MM.1S (cell line): ENCODE measurements around the gene CAPZA2.

Experiments
- EZH2 ChIP-seq: fragments of 300-600 bp; sonication (generic); optimal IDR thresholded peaks from 2 replicates; pipeline ENCODE3; 2017; ENCODE audit warnings: low read depth, mild to moderate bottlenecking, antibody characterized with exemption, low read length, mixed read lengths
- EZH2phosphoT487 ChIP-seq: fragments of 300-600 bp; sonication (generic); IDR thresholded peaks from 2 replicates; pipeline ENCODE4 v1.6.1; 2018; ENCODE audit warnings: antibody characterized with exemption, low read length
- TF ChIP-seq, protein P1 (sequence below): fragments of 300-600 bp; sonication (generic); IDR thresholded peaks from 2 replicates; pipeline ENCODE4 v1.5.1; 2016; ENCODE audit warnings: antibody characterized with exemption, low read length, mixed read lengths

DNA sequence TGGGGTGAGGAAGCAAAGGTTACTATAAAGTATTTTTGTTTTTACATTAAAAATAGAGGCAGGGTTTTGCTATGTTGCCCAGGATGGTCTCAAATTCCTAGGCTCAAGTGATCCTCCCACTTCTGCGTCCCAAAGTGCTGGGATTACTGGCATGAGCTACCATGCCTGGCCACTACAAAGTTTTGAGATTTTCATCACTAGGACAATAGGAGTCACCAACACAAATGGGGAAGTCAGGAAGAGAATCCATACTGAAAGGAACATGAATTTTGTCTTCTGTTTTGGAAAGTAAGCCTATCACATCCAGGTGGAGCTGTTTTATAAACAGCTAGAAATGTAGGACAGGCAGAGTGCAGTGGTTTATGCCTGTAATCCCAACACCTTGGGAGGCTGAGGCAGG is 20.0 kb upstream of the CAPZA2 start:
- TF ChIP-seq, protein P1, sequence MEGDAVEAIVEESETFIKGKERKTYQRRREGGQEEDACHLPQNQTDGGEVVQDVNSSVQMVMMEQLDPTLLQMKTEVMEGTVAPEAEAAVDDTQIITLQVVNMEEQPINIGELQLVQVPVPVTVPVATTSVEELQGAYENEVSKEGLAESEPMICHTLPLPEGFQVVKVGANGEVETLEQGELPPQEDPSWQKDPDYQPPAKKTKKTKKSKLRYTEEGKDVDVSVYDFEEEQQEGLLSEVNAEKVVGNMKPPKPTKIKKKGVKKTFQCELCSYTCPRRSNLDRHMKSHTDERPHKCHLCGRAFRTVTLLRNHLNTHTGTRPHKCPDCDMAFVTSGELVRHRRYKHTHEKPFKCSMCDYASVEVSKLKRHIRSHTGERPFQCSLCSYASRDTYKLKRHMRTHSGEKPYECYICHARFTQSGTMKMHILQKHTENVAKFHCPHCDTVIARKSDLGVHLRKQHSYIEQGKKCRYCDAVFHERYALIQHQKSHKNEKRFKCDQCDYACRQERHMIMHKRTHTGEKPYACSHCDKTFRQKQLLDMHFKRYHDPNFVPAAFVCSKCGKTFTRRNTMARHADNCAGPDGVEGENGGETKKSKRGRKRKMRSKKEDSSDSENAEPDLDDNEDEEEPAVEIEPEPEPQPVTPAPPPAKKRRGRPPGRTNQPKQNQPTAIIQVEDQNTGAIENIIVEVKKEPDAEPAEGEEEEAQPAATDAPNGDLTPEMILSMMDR = no peak
- TF ChIP-seq EZH2 (no peak), EZH2phosphoT487 (no peak)
